B cell (primary cell): ENCODE data around the gene CRTAC1. TPM values are rescaled to one million over a fixed set of nuclear protein-coding genes. Genes with fewer than 3 reads are reported as not detected.

Experiments
- ATAC-seq: fragments of 200-7000 bp; cut with Tn5 transposase; one replicate; pipeline ENCODE4 v1.10.0; 2021; ENCODE audit warnings: low read depth, mild to moderate bottlenecking, moderate number of reproducible peaks, moderate library complexity
- CTCF ChIA-PET: fragments of 350-600 bp; sonication (Branson Sonifier 250); formaldehyde crosslinking; loops from one replicate; lab custom pipeline; 2021; ENCODE audit warnings: antibody characterized with exemption, inconsistent platforms; lab: Charles Lee
- POLR2A ChIA-PET: fragments of 350-600 bp; sonication (Branson Sonifier 250); formaldehyde crosslinking; loops from one replicate; lab custom pipeline; 2021; ENCODE audit warnings: antibody characterized with exemption; lab: Charles Lee
- DNase-seq: peaks from one replicate; pipeline ENCODE4 v3.0.0; 2013
- H2AFZ ChIP-seq: 2 replicates; pipeline ENCODE4 v1.6.1; 2012; ENCODE audit warnings: mild to moderate bottlenecking, low read depth, low read length; ENCODE audit not compliant: insufficient read depth, poor library complexity, severe bottlenecking
- H3K27ac ChIP-seq, 2 donors: 1 replicate in 1 of 2; 2 replicates in 1 of 2; pipeline ENCODE4 v1.5.1; 2012 to 2013; ENCODE audit warnings: low read length in 2 of 2, mild to moderate bottlenecking in 2 of 2, moderate library complexity in 1 of 2
- H3K27me3 ChIP-seq, 4 experiments: fragments of 200-600 bp in 1 of 4; sonication (generic) in 1 of 4; replicated peaks in 1 of 4; 1 replicate in 2 of 4; 2 replicates in 2 of 4; pipeline versions ENCODE4 v1.6.1 to v1.7.0; 2013 to 2016; ENCODE audit warnings: low read length in 3 of 4, mild to moderate bottlenecking in 2 of 4, mixed read lengths in 1 of 4, moderate library complexity in 1 of 4; ENCODE audit not compliant: insufficient read depth in 4 of 4, control insufficient read depth in 3 of 4; ENCODE audit errors: control extremely low read depth in 1 of 4
- H3K36me3 ChIP-seq, 2 experiments: replicated peaks in 1 of 2; 1 replicate in 1 of 2; 2 replicates in 1 of 2; pipeline versions ENCODE4 v1.6.1 to v1.7.1; 2013; ENCODE audit warnings: low read length in 1 of 2; ENCODE audit not compliant: insufficient read depth in 2 of 2, control insufficient read depth in 1 of 2; ENCODE audit errors: control extremely low read depth in 1 of 2, extremely low read depth in 1 of 2
- H3K4me1 ChIP-seq, 2 donors: fragments of 200-600 bp in 1 of 2; sonication (generic) in 1 of 2; 1 replicate in 1 of 2; 2 replicates in 1 of 2; pipeline versions ENCODE4 v1.5.1 to v1.6.1; 2013 to 2017; ENCODE audit warnings: low read length in 2 of 2; ENCODE audit not compliant: control insufficient read depth in 2 of 2, insufficient read depth in 2 of 2
- H3K4me2 ChIP-seq: replicated peaks from 2 replicates; pipeline ENCODE3; 2012; ENCODE audit warnings: mild to moderate bottlenecking, low read depth, low read length; ENCODE audit not compliant: poor library complexity, severe bottlenecking
- H3K4me3 ChIP-seq, 5 experiments: fragments of 200-600 bp in 1 of 5; sonication (generic) in 1 of 5; 1 replicate in 3 of 5; 2 replicates in 2 of 5; pipeline versions ENCODE4 v1.5.1 to v1.7.0; 2011 to 2016; ENCODE audit warnings: low read length in 4 of 5, mild to moderate bottlenecking in 4 of 5, low read depth in 2 of 5, control low read depth in 1 of 5, moderate library complexity in 1 of 5; ENCODE audit not compliant: insufficient read depth in 1 of 5; ENCODE audit errors: control extremely low read depth in 1 of 5, extremely low read depth in 1 of 5
- H3K79me2 ChIP-seq: fragments of 200-600 bp; sonication (generic); one replicate; pipeline ENCODE4 v1.6.0; 2016; ENCODE audit warnings: low read length; ENCODE audit not compliant: control insufficient read depth, insufficient read depth
- H3K9ac ChIP-seq: fragments of 200-600 bp; sonication (generic); 2 replicates; pipeline ENCODE4 v1.6.1; 2017; ENCODE audit warnings: mild to moderate bottlenecking, low read length, moderate library complexity
- H3K9me3 ChIP-seq, 3 donors: one replicate each; pipeline versions ENCODE4 v1.6.1 to v1.7.1; 2013; ENCODE audit warnings: low read length in 2 of 3; ENCODE audit not compliant: control insufficient read depth in 2 of 3, insufficient read depth in 1 of 3; ENCODE audit errors: control extremely low read depth in 1 of 3
- H4K20me1 ChIP-seq: 2 replicates; pipeline ENCODE4 v1.6.0; 2012; ENCODE audit warnings: mild to moderate bottlenecking, low read length; ENCODE audit not compliant: insufficient read depth, control insufficient read depth, poor library complexity, severe bottlenecking
- H3K27ac Mint-ChIP-seq: one replicate; pipeline ENCODE4 v1.8.0; 2021; ENCODE audit warnings: mixed read lengths
- H3K27me3 Mint-ChIP-seq: one replicate; pipeline ENCODE4 v1.8.0; 2021; ENCODE audit warnings: mixed read lengths
- H3K4me1 Mint-ChIP-seq: one replicate; pipeline ENCODE4 v1.8.0; 2021; ENCODE audit warnings: mixed read lengths
- H3K4me3 Mint-ChIP-seq: one replicate; pipeline ENCODE4 v1.8.0; 2021; ENCODE audit warnings: mixed read lengths
- H3K9me3 Mint-ChIP-seq: one replicate; pipeline ENCODE4 v1.8.0; 2022; ENCODE audit warnings: mixed read lengths; ENCODE audit not compliant: insufficient read depth
- CTCF ChIP-seq: fragments of 200-600 bp; IDR thresholded peaks from one replicate; pipeline ENCODE4 v1.8.0; 2022; ENCODE audit warnings: antibody characterized with exemption, mild to moderate bottlenecking
- EZH2 ChIP-seq: IDR thresholded peaks from 2 replicates; pipeline ENCODE4 v1.6.1; 2012; ENCODE audit warnings: borderline replicate concordance, low read depth, mild to moderate bottlenecking, moderate library complexity, low read length; ENCODE audit not compliant: insufficient read depth, poor library complexity, severe bottlenecking
- WGBS: methylation state at CpG from one replicate; pipeline ENCODE4 v1.1.5; 2013; ENCODE audit warnings: missing lambda C conversion rate; ENCODE audit not compliant: insufficient coverage; 5-methylcytosine and 5-hydroxymethylcytosine counted together
- intact Hi-C: fragments of 100-400 bp; cut with micrococcal nuclease; formaldehyde crosslinking; loops from one replicate; pipeline ENCODE4 v1.10.0; 2022
- polyA plus RNA-seq: library from polyadenylated mRNA; depleted of rRNA; stranded (reverse); fragments of >200 nt; gene quantifications from 2 replicates; pipeline ENCODE4 v1.2.3, GENCODE V29; 2012
- total RNA-seq, 2 donors: library from RNA; stranded (reverse); fragments of 120-200 nt in 1 of 2; gene quantifications; 1 replicate in 1 of 2; 2 replicates in 1 of 2; pipeline versions ENCODE4 v1.2.3 to v1.2.4, GENCODE V29; 2013 to 2022

CRTAC1 gene
- total and polyA plus RNA-seq, 2 donors (not counting 1 experiment from before 2014, with no cell fraction given): not detected

DNA sequence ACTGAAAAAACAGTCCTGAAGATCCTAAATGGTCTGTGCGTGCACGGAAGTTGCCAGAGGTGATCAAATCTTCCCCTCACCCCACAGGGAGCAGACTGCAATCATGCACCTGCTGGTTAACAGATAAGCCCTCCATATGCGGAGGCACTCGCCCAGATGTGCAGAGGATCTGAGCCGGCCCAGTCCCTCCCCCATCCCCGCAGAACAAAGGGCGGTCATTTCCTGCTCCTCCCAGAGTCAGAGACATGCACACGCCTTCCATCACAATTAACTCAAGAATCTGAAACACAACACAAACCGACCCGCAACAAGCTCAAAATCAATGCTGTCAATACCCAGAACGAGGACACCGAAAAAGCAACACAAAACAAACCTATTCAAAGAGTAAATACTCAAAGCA, 24.2 kb downstream of the CRTAC1 start:
- Mint-ChIP-seq H3K4me3 (no peak overlapping the region), H3K27me3 (peaks cover 30% of the 10 kb centered on the region), H3K4me1 (no peaks in the 10 kb centered on the region), H3K27ac (no peak overlapping the region), H3K9me3 (no peaks in the 10 kb centered on the region)
- no peaks in the 10 kb centered on the region for H3K9me3 ChIP-seq
- H3K4me1 ChIP-seq: no peaks in the 10 kb centered on the region
- H3K79me2 ChIP-seq: no peaks in the 10 kb centered on the region
- no peak overlapping the region for H2AFZ ChIP-seq
- H3K27me3 ChIP-seq: peaks cover 0 to 17% (median 7%) of the 10 kb centered on the region in 4 experiments
- no peak for TF ChIP-seq CTCF
- H3K4me3 ChIP-seq: no peak overlapping the region
- no peaks in the 10 kb centered on the region for H3K36me3 ChIP-seq
- intact Hi-C loops: no loop called here
- no peak overlapping the region for H3K4me2 ChIP-seq
- ChIA-PET CTCF (interaction anchor here (1.2 kb wide), 1 partner anchor 1241 kb away, joined by 3 read pairs; no protein-coding TSS in a partner anchor), POLR2A (no interaction called here)
- 18% methylated on average over 10 of the region's 12 CpGs for WGBS
- H3K9ac ChIP-seq: no peak overlapping the region
- DNase-seq: no peak
- H3K27ac ChIP-seq: no peak overlapping the region
- ATAC-seq: no peak
- no peaks in the 10 kb centered on the region for H4K20me1 ChIP-seq

DNA sequence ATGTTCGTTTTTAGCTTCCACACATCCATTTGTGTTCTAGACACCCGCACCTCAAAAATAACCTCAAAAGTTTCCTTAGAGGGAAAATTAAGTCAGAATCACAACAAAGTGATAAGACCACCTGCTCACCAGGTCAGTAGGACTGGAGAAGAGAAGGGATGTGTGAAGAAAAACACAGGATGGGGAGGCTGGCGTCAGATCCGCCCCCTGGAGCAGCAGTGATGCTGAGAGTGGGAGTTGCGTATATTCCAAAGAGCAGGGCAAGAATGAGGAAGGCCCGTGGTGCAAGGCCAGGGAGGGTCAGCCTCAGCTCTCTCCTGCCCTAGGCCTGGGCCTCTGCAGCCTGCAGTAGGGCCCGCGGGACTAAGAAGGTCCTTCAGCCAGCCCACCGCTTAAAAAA, 28.7 kb downstream of the CRTAC1 start:
- CTCF ChIA-PET: interaction anchor here (1.3 kb wide), 1 partner anchor 41 kb away, joined by 3 read pairs; no protein-coding TSS in a partner anchor
- intact Hi-C loops: no loop called here
- Histone ChIP-seq H3K4me1 (no peaks in the 10 kb centered on the region), H4K20me1 (no peaks in the 10 kb centered on the region), H3K4me2 (no peak overlapping the region), H3K9ac (no peak overlapping the region), H3K27me3 (peaks cover 0 to 9% (median 4%) of the 10 kb centered on the region in 4 experiments), H3K79me2 (no peaks in the 10 kb centered on the region), H2AFZ (no peak overlapping the region), H3K27ac (no peak overlapping the region), H3K4me3 (no peak overlapping the region), H3K36me3 (no peaks in the 10 kb centered on the region), H3K9me3 (peaks cover 1 to 26% (median 8%) of the 10 kb centered on the region in 3 donors)
- peaks cover 15% of the 10 kb centered on the region for H3K27me3 Mint-ChIP-seq
- no peak overlapping the region for H3K4me3 Mint-ChIP-seq
- peaks cover 7% of the 10 kb centered on the region for H3K9me3 Mint-ChIP-seq
- no peak overlapping the region for H3K27ac Mint-ChIP-seq
- TF ChIP-seq EZH2 (no peak), CTCF (no peak)
- DNase-seq (no peak), ATAC-seq (no peak)
- 94% methylated on average over 7 of the region's 9 CpGs for WGBS
- H3K4me1 Mint-ChIP-seq: no peaks in the 10 kb centered on the region
- POLR2A ChIA-PET: no interaction called here
